Uterus (tissue), 4 donors: ENCODE data around the gene STK11IP. TPM values are rescaled to one million over a fixed set of nuclear protein-coding genes. Genes with fewer than 3 reads are reported as not detected.
A peak's percentile ranks its signal among the peaks of the same experiment; 100 is the strongest.

Experiments
- DNase-seq, 2 donors: peaks; one replicate each; pipeline ENCODE4 v3.0.0-alpha.2; 2019 to 2020
- H3K27ac ChIP-seq, 2 donors: fragments of 200-600 bp; sonication (generic); 1 replicate in 1 of 2; 2 replicates in 1 of 2; pipeline ENCODE4 v1.5.1; 2016 to 2018
- H3K27me3 ChIP-seq, 2 donors: fragments of 200-600 bp; sonication (generic); one replicate each; pipeline ENCODE4 v1.5.1; 2018 to 2019; ENCODE audit warnings: control low read depth in 1 of 2
- H3K36me3 ChIP-seq, 2 donors: fragments of 200-600 bp; sonication (generic); one replicate each; pipeline ENCODE4 v1.5.1; 2019; ENCODE audit warnings: control low read depth in 1 of 2
- H3K4me1 ChIP-seq, 2 donors: fragments of 200-600 bp; sonication (generic); one replicate each; pipeline ENCODE4 v1.5.1; 2018 to 2019; ENCODE audit warnings: control low read depth in 1 of 2
- H3K4me3 ChIP-seq, 2 donors: fragments of 200-600 bp; sonication (generic); 1 replicate in 1 of 2; 2 replicates in 1 of 2; pipeline ENCODE4 v1.5.1; 2018 to 2019; ENCODE audit warnings: mild to moderate bottlenecking in 1 of 2
- H3K9me3 ChIP-seq, 2 donors: fragments of 200-600 bp; sonication (generic); one replicate each; pipeline ENCODE4 v1.5.1; 2019; ENCODE audit warnings: control low read depth in 1 of 2
- POLR2A ChIP-seq, 2 donors: fragments of 450-650 bp; IDR thresholded peaks; one replicate each; pipeline ENCODE4 v1.6.1; 2016; ENCODE audit warnings: antibody characterized with exemption in 2 of 2, mild to moderate bottlenecking in 1 of 2, moderate library complexity in 1 of 2
- intact Hi-C: fragments of 100-400 bp; cut with DNase I; formaldehyde crosslinking; loops from one replicate; pipeline ENCODE4 v1.15.1; 2023; ENCODE audit warnings: low total_unique reads
- total RNA-seq, 4 donors: library from RNA; depleted of rRNA in 3 of 4; stranded (reverse); fragments of >200 nt in 3 of 4; gene quantifications; one replicate each; pipeline versions ENCODE4 v1.1.0 to v1.2.4, GENCODE V29; 2014 to 2023
- TF ChIP-seq, protein P1 (sequence below), 4 experiments: fragments of 200-600 bp in 2 of 4; fragments of 450-650 bp in 2 of 4; sonication (generic) in 2 of 4; IDR thresholded peaks; one replicate each; pipeline ENCODE4 v1.5.1; 2016 to 2019; ENCODE audit warnings: antibody characterized with exemption in 4 of 4, mild to moderate bottlenecking in 2 of 4, moderate library complexity in 1 of 4
- donor health status: DM: yes; HTN: yes; CAD: no.

Gene STK11IP
- total RNA-seq, 4 donors from 2014 or later, result 0.51 to 28.0 (median 13.1) TPM

DNA sequence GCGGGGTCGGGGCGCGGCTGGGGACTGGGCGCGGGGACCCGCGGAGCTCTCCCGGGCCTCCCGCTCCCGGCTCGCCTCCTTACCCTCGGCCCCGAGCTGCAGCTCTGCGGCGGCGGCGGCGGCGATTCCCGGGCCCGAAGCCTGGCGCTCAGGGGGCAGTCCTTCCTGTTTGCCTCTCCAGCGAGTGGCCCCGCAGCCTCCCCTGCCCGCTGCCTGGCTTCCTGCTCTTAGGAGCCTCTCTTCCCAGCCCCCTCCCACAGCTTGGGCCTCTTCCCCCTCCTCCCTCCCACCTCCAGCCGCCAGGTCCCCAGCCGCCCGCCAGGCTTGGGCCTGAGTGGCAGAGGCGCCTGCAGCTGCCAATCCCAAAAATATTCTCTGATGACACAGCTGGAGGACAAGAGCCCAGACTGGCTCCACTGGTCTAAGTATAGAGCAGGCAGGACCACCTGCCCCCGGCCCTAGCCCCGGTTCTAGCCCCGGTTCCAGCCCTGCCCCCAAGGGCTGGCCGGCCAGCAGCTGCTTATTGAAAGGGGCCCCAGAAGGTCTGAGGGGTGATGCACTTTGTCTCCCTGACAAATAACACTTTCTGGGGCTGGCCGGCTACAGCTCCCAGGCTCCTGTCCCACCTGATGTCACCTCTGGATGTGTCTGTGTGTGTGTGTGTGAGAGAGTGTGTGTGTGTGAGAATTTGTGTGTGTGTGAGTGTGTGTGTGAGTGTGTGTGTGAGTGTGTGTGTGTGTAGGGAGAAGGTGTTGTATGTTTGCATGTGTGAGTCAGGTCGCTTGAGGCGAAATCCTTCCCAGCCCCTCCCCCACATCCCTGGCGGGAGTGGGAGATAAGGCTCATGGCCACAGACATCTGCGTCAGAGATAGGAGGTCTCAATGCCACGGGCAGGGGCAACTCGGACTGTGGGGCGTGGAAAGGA lies 26.1 kb upstream of the STK11IP start, which contains the start of gene OBSL1:
Gene OBSL1, minus strand, starts transcription at position 229 of the 926 bp plus-strand sequence. CDS start 307 bp downstream, outside the sequence.
- Histone ChIP-seq H3K36me3 (no peaks in the 10 kb centered on the region), H3K4me1 (peaks cover 0 to 6% of the 10 kb centered on the region in 2 donors), H3K9me3 (no peaks in the 10 kb centered on the region), H3K27ac (peak within 1 kb of the TSS; percentile 87 to 88), H3K27me3 (no peaks in the 10 kb centered on the region), H3K4me3 (peak within 1 kb of the TSS; percentile 37 to 60)
- TF ChIP-seq, protein P1, sequence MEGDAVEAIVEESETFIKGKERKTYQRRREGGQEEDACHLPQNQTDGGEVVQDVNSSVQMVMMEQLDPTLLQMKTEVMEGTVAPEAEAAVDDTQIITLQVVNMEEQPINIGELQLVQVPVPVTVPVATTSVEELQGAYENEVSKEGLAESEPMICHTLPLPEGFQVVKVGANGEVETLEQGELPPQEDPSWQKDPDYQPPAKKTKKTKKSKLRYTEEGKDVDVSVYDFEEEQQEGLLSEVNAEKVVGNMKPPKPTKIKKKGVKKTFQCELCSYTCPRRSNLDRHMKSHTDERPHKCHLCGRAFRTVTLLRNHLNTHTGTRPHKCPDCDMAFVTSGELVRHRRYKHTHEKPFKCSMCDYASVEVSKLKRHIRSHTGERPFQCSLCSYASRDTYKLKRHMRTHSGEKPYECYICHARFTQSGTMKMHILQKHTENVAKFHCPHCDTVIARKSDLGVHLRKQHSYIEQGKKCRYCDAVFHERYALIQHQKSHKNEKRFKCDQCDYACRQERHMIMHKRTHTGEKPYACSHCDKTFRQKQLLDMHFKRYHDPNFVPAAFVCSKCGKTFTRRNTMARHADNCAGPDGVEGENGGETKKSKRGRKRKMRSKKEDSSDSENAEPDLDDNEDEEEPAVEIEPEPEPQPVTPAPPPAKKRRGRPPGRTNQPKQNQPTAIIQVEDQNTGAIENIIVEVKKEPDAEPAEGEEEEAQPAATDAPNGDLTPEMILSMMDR (IDR thresholded peaks at IDR 0.05), result no peak
- TF ChIP-seq POLR2A (IDR thresholded peaks at IDR 0.05), result no peak
- peak; percentile 63 to 66 for DNase-seq
- intact Hi-C loops, result no loop called here

DNA sequence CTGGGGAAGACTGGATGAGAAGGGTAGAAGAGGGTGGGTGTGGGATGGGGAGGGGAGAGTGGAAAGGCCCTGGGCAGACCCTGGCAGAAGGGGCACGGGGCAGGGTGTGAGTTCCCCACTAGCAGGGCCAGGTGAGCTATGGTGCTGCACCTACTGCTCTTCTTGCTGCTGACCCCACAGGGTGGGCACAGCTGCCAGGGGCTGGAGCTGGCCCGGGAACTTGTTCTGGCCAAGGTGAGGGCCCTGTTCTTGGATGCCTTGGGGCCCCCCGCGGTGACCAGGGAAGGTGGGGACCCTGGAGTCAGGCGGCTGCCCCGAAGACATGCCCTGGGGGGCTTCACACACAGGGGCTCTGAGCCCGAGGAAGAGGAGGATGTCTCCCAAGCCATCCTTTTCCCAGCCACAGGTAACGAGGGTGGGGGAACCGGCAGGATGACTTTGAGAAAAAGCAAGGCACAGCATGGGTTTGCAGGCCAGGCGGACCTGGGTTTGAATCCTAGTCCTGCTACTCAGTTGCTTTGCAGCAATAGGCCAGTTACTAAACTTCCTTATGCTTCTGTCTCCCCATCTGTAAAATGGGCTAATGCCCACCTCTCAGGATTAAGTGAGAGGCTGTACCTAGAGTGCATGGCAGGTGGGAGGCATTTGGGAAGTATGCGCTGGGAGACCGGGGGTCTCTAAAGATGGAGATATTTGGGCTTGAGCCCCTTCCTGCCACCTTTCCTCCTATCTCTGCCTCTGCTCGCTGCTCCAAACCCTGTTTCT lies 25.2 kb upstream of the STK11IP start, which contains the start of gene INHA:
Gene INHA, plus strand, starts transcription at position 74 of the 765 bp plus-strand sequence. Its CDS starts 65 bp downstream, at position 139.
- no peaks in the 10 kb centered on the region for H3K9me3 ChIP-seq
- TF ChIP-seq, protein P1 (IDR thresholded peaks at IDR 0.05), result no peak
- no peak for TF ChIP-seq POLR2A (IDR thresholded peaks at IDR 0.05)
- peak within 1 kb of the TSS; percentile 37 to 60 for H3K4me3 ChIP-seq
- H3K36me3 ChIP-seq, result no peaks in the 10 kb centered on the region
- peaks cover 0 to 6% of the 10 kb centered on the region in 2 donors for H3K4me1 ChIP-seq
- DNase-seq, result no peak
- H3K27ac ChIP-seq, result peak within 1 kb of the TSS; percentile 87 to 88
- intact Hi-C loops, result no loop called here
- no peaks in the 10 kb centered on the region for H3K27me3 ChIP-seq

DNA sequence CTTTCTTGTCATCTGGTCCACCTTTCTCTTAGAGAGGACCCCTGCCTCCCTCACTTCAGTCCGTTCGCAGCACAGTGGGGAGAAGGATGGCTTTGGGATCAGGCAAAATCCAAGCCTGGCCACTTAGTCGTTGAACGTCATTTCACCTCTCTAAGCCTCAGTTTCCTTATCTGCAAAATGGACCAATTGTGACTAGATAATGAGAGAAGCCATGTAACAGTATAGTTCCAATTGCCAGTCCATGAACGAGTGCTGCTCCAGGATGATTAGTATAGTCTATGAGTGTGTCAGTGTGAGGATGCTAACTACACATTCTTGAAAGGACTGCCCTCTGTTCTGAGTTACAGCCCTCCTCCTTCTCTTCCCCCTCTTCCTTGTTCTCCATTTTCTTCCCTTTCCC lies 24.5 kb upstream of the STK11IP start:
- TF ChIP-seq, protein P1 (IDR thresholded peaks at IDR 0.05), result no peak
- TF ChIP-seq POLR2A (IDR thresholded peaks at IDR 0.05), result no peak
- no peak for DNase-seq
- Histone ChIP-seq H3K4me3 (peak overlapping the region in 1 of 2 donors; percentile 60), H3K36me3 (no peaks in the 10 kb centered on the region), H3K27ac (no peak overlapping the region), H3K9me3 (no peaks in the 10 kb centered on the region), H3K27me3 (no peaks in the 10 kb centered on the region), H3K4me1 (peaks cover 0 to 6% of the 10 kb centered on the region in 2 donors)
- intact Hi-C loops, result no loop called here

DNA sequence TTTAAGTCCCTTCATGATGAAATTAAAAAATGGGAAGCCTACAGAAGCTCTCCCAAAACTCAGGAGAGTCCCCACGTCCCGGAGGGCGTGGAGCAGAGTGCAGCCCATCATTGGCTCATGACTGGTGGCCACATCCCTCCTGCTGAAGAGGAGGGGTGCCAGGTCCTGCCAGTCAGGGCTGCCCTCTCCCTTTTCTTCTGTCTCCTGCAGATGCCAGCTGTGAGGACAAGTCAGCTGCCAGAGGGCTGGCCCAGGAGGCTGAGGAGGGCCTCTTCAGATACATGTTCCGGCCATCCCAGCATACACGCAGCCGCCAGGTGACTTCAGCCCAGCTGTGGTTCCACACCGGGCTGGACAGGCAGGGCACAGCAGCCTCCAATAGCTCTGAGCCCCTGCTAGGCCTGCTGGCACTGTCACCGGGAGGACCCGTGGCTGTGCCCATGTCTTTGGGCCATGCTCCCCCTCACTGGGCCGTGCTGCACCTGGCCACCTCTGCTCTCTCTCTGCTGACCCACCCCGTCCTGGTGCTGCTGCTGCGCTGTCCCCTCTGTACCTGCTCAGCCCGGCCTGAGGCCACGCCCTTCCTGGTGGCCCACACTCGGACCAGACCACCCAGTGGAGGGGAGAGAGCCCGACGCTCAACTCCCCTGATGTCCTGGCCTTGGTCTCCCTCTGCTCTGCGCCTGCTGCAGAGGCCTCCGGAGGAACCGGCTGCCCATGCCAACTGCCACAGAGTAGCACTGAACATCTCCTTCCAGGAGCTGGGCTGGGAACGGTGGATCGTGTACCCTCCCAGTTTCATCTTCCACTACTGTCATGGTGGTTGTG lies 23.0 kb upstream of the STK11IP start:
- Histone ChIP-seq H3K9me3 (no peaks in the 10 kb centered on the region), H3K4me1 (peaks cover 0 to 6% of the 10 kb centered on the region in 2 donors), H3K27me3 (no peaks in the 10 kb centered on the region), H3K27ac (no peak overlapping the region), H3K4me3 (no peak overlapping the region), H3K36me3 (no peaks in the 10 kb centered on the region)
- DNase-seq, result no peak
- TF ChIP-seq, protein P1 (IDR thresholded peaks at IDR 0.05), result no peak
- TF ChIP-seq POLR2A (IDR thresholded peaks at IDR 0.05), result no peak
- intact Hi-C loops, result no loop called here
